Spleen (tissue), 11 donors: ENCODE results near the gene TRAF6. TPM values are rescaled to one million over a fixed set of nuclear protein-coding genes. Genes with fewer than 3 reads are reported as not detected.

Source experiments
- DNase-seq: peaks from one replicate; pipeline ENCODE4 v3.0.0-alpha.2; 2020
- H3K27ac ChIP-seq, 8 donors: fragments of 200-600 bp; sonication (generic) in 7 of 8; 1 replicate in 4 of 8; 2 replicates in 4 of 8; pipeline versions ENCODE4 v1.5.0 to v1.8.0; 2016 to 2021; ENCODE audit warnings: inconsistent platforms in 4 of 8, mild to moderate bottlenecking in 4 of 8, moderate library complexity in 1 of 8
- H3K27me3 ChIP-seq, 7 donors: fragments of 200-600 bp; sonication (generic) in 6 of 7; replicated peaks in 1 of 7; 1 replicate in 4 of 7; 2 replicates in 3 of 7; pipeline versions ENCODE4 v1.5.0 to v1.8.0; 2016 to 2021; ENCODE audit warnings: inconsistent platforms in 3 of 7, mild to moderate bottlenecking in 1 of 7
- H3K36me3 ChIP-seq, 6 donors: fragments of 200-600 bp; sonication (generic) in 5 of 6; 1 replicate in 4 of 6; 2 replicates in 2 of 6; pipeline versions ENCODE4 v1.5.0 to v1.8.0; 2016 to 2021; ENCODE audit warnings: inconsistent platforms in 2 of 6
- H3K4me1 ChIP-seq, 6 donors: fragments of 200-600 bp; sonication (generic) in 5 of 6; 1 replicate in 3 of 6; 2 replicates in 3 of 6; pipeline versions ENCODE4 v1.5.0 to v1.8.0; 2016 to 2021; ENCODE audit warnings: inconsistent platforms in 3 of 6
- H3K4me3 ChIP-seq, 8 donors: fragments of 200-600 bp; sonication (generic) in 7 of 8; 1 replicate in 4 of 8; 2 replicates in 4 of 8; pipeline versions ENCODE4 v1.5.0 to v1.8.0; 2016 to 2021; ENCODE audit warnings: inconsistent platforms in 4 of 8, mild to moderate bottlenecking in 4 of 8, moderate library complexity in 2 of 8
- H3K9me3 ChIP-seq, 8 donors: fragments of 200-600 bp; sonication (generic) in 7 of 8; 1 replicate in 4 of 8; 2 replicates in 4 of 8; pipeline versions ENCODE4 v1.5.0 to v1.8.0; 2016 to 2021; ENCODE audit warnings: inconsistent platforms in 4 of 8
- POLR2A ChIP-seq, 3 donors: fragments of 450-650 bp; IDR thresholded peaks; one replicate each; pipeline ENCODE4 v1.5.1; 2017; ENCODE audit warnings: antibody characterized with exemption in 3 of 3, mild to moderate bottlenecking in 1 of 3
- POLR2AphosphoS5 ChIP-seq, 3 donors: sonication (generic); formaldehyde crosslinking; IDR thresholded peaks; one replicate each; pipeline ENCODE4 v1.5.1; 2017; ENCODE audit warnings: antibody characterized with exemption in 3 of 3
- WGBS, 5 donors: extraction: QIAGEN DNeasy Blood & Tissue Kit in 3 of 5; methylation state at CpG; one replicate each; pipeline versions ENCODE4 v1.1.5 to v1.1.7; 2013 to 2018; 5-methylcytosine and 5-hydroxymethylcytosine counted together
- intact Hi-C: fragments of 100-400 bp; cut with DNase I; formaldehyde crosslinking; loops from one replicate; pipeline ENCODE4 v1.15.0; 2023; ENCODE audit warnings: low total_unique reads
- polyA plus RNA-seq, 3 donors: library from polyadenylated mRNA; stranded (reverse); fragments of 200-250 nt; gene quantifications; one replicate each; pipeline ENCODE4 v1.2.1, GENCODE V29; 2013
- total RNA-seq, 7 donors: library from RNA; depleted of rRNA in 3 of 7; stranded (reverse); fragments of >200 nt in 3 of 7; fragmentation: NEBNext Ultra II Directional in 4 of 7; extraction: Animal tissue kit (Norgen Biotek cat#: 25700) in 4 of 7; gene quantifications; one replicate each; pipeline versions ENCODE4 v1.1.0 to v1.2.1, GENCODE V29; 2016 to 2021
- TF ChIP-seq, protein P1 (sequence below), 11 experiments: fragments of 200-600 bp in 7 of 11; fragments of 450-650 bp in 4 of 11; sonication (generic) in 4 of 11; IDR thresholded peaks in 8 of 11; conservative IDR thresholded peaks in 3 of 11; 1 replicate in 7 of 11; 2 replicates in 4 of 11; pipeline versions ENCODE4 v1.4.0 to v1.8.0; 2016 to 2021; ENCODE audit warnings: antibody characterized with exemption in 11 of 11, inconsistent platforms in 4 of 11, mild to moderate bottlenecking in 1 of 11
- donor health status: healthy with polysubstance abuse.
- donor health status: DM: no; HTN: no; CAD: no; lungs with moderate emphysema.
- donor health status: DM: no; HTN: no; CAD: no.
- donor health status: Bipolar disorder and iron deficiency.
- donor health status: healthy.
- donor health status: DM: no; HTN: no; CAD: no.
- donor health status: DM: yes; HTN: yes; CAD: no.

Gene TRAF6
- total and polyA plus RNA-seq, 10 donors, result 2.1 to 26.1 (median 19.1) TPM

GRCh38 chr11:36451045-36451444 is 59.0 kb downstream of the TRAF6 start:
- DNase-seq, result no peak
- no peaks in the 10 kb centered on the region for H3K9me3 ChIP-seq
- peaks cover 34 to 100% (median 75%) of the 10 kb centered on the region in 6 donors for H3K4me1 ChIP-seq
- peak overlapping the region in 2 of 8 donors; percentile 24 to 60 for H3K27ac ChIP-seq
- intact Hi-C loops, result no loop called here
- 92 to 95% (median 94%) methylated on average over 6 of the region's 6 CpGs for WGBS, 5 donors
- TF ChIP-seq POLR2A (IDR thresholded peaks at IDR 0.05) (no peak), POLR2AphosphoS5 (IDR thresholded peaks at IDR 0.05) (peak in 1 of 3 donors; percentile 15)
- H3K27me3 ChIP-seq, result no peaks in the 10 kb centered on the region
- H3K36me3 ChIP-seq, result peaks cover 0 to 99% (median 46%) of the 10 kb centered on the region in 6 donors
- no peak overlapping the region for H3K4me3 ChIP-seq

DNA sequence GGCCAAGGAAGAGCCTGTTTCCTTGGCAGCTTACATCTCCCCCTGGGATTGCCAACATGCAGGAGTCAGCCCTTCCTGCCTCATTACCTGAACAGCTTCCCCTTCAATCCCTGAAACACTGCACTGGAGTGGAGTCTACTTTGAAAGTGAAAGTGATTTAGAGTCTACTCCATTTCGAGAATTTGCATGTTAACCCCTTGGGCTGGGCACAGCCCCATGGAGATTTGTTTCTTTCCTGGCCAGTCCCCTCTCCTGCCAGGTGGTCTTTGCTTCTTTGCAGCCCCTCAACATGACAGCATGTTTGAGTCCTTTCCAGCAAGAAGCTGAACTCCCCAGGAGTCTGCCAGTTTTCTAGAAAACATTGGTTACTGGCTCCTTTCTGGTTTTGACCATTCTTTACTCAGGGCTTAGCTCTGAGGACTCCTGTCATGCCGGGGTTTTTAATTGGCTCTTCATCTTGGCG is 59.9 kb downstream of the TRAF6 start:
- TF ChIP-seq, protein P1, sequence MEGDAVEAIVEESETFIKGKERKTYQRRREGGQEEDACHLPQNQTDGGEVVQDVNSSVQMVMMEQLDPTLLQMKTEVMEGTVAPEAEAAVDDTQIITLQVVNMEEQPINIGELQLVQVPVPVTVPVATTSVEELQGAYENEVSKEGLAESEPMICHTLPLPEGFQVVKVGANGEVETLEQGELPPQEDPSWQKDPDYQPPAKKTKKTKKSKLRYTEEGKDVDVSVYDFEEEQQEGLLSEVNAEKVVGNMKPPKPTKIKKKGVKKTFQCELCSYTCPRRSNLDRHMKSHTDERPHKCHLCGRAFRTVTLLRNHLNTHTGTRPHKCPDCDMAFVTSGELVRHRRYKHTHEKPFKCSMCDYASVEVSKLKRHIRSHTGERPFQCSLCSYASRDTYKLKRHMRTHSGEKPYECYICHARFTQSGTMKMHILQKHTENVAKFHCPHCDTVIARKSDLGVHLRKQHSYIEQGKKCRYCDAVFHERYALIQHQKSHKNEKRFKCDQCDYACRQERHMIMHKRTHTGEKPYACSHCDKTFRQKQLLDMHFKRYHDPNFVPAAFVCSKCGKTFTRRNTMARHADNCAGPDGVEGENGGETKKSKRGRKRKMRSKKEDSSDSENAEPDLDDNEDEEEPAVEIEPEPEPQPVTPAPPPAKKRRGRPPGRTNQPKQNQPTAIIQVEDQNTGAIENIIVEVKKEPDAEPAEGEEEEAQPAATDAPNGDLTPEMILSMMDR (IDR thresholded peaks at IDR 0.05 in 8 of 11, conservative IDR thresholded peaks at IDR 0.05 in 3 of 11), result no peak
- no peak for TF ChIP-seq POLR2AphosphoS5 (IDR thresholded peaks at IDR 0.05)
- no peak for TF ChIP-seq POLR2A (IDR thresholded peaks at IDR 0.05)
- H3K4me1 ChIP-seq, result peaks cover 34 to 100% (median 76%) of the 10 kb centered on the region in 6 donors
- peak overlapping the region in 7 of 8 donors; percentile 19 to 66 (median 42) for H3K27ac ChIP-seq
- intact Hi-C loops, result no loop called here
- H3K9me3 ChIP-seq, result no peaks in the 10 kb centered on the region
- DNase-seq, result no peak
- H3K27me3 ChIP-seq, result no peaks in the 10 kb centered on the region
- H3K4me3 ChIP-seq, result peak overlapping the region in 3 of 8 donors; percentile 1 to 54 (median 12)
- 31 to 48% (median 38%) methylated on average over 3 of the region's 3 CpGs for WGBS, 5 donors
- H3K36me3 ChIP-seq, result peaks cover 0 to 98% (median 40%) of the 10 kb centered on the region in 6 donors

DNA sequence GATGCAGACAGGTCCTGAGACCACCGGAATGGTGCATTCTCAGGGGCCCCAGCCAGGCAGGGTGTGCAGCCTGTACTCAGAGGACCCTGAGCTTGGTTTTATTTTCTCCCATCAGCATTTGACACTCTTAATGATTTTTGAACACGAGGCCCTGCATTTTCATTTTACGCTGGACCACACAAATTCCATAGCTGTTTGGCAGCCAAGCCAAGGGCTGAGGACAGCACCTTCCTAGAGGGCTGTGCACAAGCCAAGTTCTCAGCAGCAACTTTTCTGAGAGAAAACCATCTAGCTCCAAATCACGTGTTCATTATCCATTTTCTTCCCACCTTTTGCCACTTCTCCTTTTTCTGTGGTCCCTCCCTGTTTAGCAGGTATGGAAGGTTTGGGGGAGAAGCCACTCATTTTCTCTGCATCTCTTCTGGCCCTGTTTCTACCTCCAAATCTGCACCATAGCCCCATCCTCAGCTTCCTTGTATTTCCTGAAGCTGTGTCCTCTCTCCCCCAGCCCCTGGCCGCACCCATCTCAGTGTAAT is 60.4 kb downstream of the TRAF6 start:
- H3K27me3 ChIP-seq, result no peaks in the 10 kb centered on the region
- intact Hi-C loops, result no loop called here
- H3K27ac ChIP-seq, result peak overlapping the region in 7 of 8 donors; percentile 19 to 66 (median 42)
- WGBS, 5 donors, result 58 to 72% (median 66%) methylated on average over 5 of the region's 5 CpGs
- TF ChIP-seq POLR2AphosphoS5 (IDR thresholded peaks at IDR 0.05), result no peak
- TF ChIP-seq, protein P1 (IDR thresholded peaks at IDR 0.05 in 8 of 11, conservative IDR thresholded peaks at IDR 0.05 in 3 of 11), result no peak
- TF ChIP-seq POLR2A (IDR thresholded peaks at IDR 0.05), result no peak
- peaks cover 34 to 99% (median 74%) of the 10 kb centered on the region in 6 donors for H3K4me1 ChIP-seq
- no peak for DNase-seq
- peak overlapping the region in 3 of 8 donors; percentile 1 to 54 (median 12) for H3K4me3 ChIP-seq
- H3K9me3 ChIP-seq, result no peaks in the 10 kb centered on the region
- peaks cover 0 to 98% (median 34%) of the 10 kb centered on the region in 6 donors for H3K36me3 ChIP-seq

GRCh38 chr11:36447947-36448346 is 62.1 kb downstream of the TRAF6 start:
- Histone ChIP-seq H3K27me3 (no peaks in the 10 kb centered on the region), H3K27ac (peak overlapping the region in 3 of 8 donors; percentile 32 to 66 (median 60)), H3K9me3 (no peaks in the 10 kb centered on the region), H3K4me3 (no peak overlapping the region), H3K36me3 (peaks cover 0 to 97% (median 26%) of the 10 kb centered on the region in 6 donors), H3K4me1 (peaks cover 33 to 98% (median 62%) of the 10 kb centered on the region in 6 donors)
- intact Hi-C loops, result no loop called here
- WGBS, 5 donors, result 81 to 84% (median 83%) methylated on average over 8 of the region's 8 CpGs
- DNase-seq, result no peak
- peak in 1 of 3 donors; percentile 5 for TF ChIP-seq POLR2AphosphoS5 (IDR thresholded peaks at IDR 0.05)
- TF ChIP-seq, protein P1 (IDR thresholded peaks at IDR 0.05 in 8 of 11, conservative IDR thresholded peaks at IDR 0.05 in 3 of 11), result no peak
- no peak for TF ChIP-seq POLR2A (IDR thresholded peaks at IDR 0.05)
